Lung (tissue), 4 donors: Measurements from ENCODE around the gene CASP1. TPM values are rescaled to one million over a fixed set of nuclear protein-coding genes. Genes with fewer than 3 reads are reported as not detected.

Experiments used
- polyA plus RNA-seq, 2 donors: library from polyadenylated mRNA; stranded (reverse); fragments of 200-250 nt; gene quantifications; one replicate each; pipeline ENCODE4 v1.2.1, GENCODE V29; 2013
- total RNA-seq, 2 donors: library from RNA; depleted of rRNA in 1 of 2; stranded (reverse); fragments of >200 nt in 1 of 2; gene quantifications; one replicate each; pipeline ENCODE4 v1.2.1, GENCODE V29; 2014 to 2021
- donor health status: Bipolar disorder and iron deficiency.
- donor health status: healthy.
- donor health status: DM: yes; HTN: yes; CAD: no.

CASP1 gene
- total and polyA plus RNA-seq, 4 donors, result 30.2 to 115 (median 44.6) TPM

Other genes with a start within 250 kb of the CASP1 start
- gene CASP12, start 136.7 kb downstream of the CASP1 start, total RNA-seq, result 1 to 10 TPM in 1 of 2 donors, under 1 TPM in 1; 0.34 to 1.1 TPM
- under 1 TPM; 0.15 to 0.89 TPM for gene CASP12, start 136.7 kb downstream of the CASP1 start, polyA plus RNA-seq
- gene CASP4, start 66.6 kb downstream of the CASP1 start, total RNA-seq, result 100 to 1,000 TPM in 1 of 2 donors, 10 to 100 TPM in 1; 63.0 to 154 TPM
- gene CASP4, start 66.6 kb downstream of the CASP1 start, polyA plus RNA-seq, result 100 to 1,000 TPM; 104 to 188 TPM
- 1 to 10 TPM; 1.6 to 2.1 TPM for gene CASP5, start 12.0 kb downstream of the CASP1 start, total RNA-seq
- gene CASP5, start 12.0 kb downstream of the CASP1 start, polyA plus RNA-seq, result 10 to 100 TPM in 1 of 2 donors, under 1 TPM in 1; 0.41 to 16.3 TPM
- 10 to 100 TPM; 31.6 to 43.0 TPM for gene CARD16, start 10.2 kb upstream of the CASP1 start, total RNA-seq
- 100 to 1,000 TPM in 1 of 2 donors, 10 to 100 TPM in 1; 83.3 to 169 TPM for gene CARD16, start 10.2 kb upstream of the CASP1 start, polyA plus RNA-seq
- gene CARD18, start 104.6 kb upstream of the CASP1 start, total RNA-seq, result not detected
- not detected for gene CARD18, start 104.6 kb upstream of the CASP1 start, polyA plus RNA-seq